T-cell (primary cell): ENCODE data around the gene CUX1. TPM values are rescaled to one million over a fixed set of nuclear protein-coding genes. Genes with fewer than 3 reads are reported as not detected.

Experiments used
- ATAC-seq, 4 experiments: fragments of 200-7000 bp in 3 of 4; fragments of 150-1000 bp in 1 of 4; cut with Tn5 transposase; replicated peaks in 1 of 4; 1 replicate in 3 of 4; 2 replicates in 1 of 4; pipeline ENCODE4 v1.10.0; 2021; ENCODE audit warnings: moderate library complexity in 3 of 4, mild to moderate bottlenecking in 2 of 4, moderate number of reproducible peaks in 1 of 4
- CTCF ChIA-PET, 2 donors: fragments of 300-600 bp; sonication (Branson Sonifier 250); formaldehyde crosslinking; loops; one replicate each; lab custom pipeline; 2022; ENCODE audit warnings: antibody characterized with exemption in 2 of 2; lab: Charles Lee
- POLR2A ChIA-PET, 2 donors: fragments of 300-600 bp; sonication (Branson Sonifier 250); formaldehyde crosslinking; loops; one replicate each; lab custom pipeline; 2022; ENCODE audit warnings: antibody characterized with exemption in 2 of 2; lab: Charles Lee
- DNase-seq, 35 experiments: peaks; one replicate each; pipeline versions ENCODE4 v3.0.0 to v3.0.0-alpha.2; 2013 to 2023
- H3K27ac ChIP-seq: one replicate; pipeline ENCODE4 v1.5.1; 2013; ENCODE audit warnings: low read length
- H3K27me3 ChIP-seq, 2 experiments: replicated peaks in 1 of 2; 1 replicate in 1 of 2; 2 replicates in 1 of 2; pipeline versions ENCODE4 v1.6.1 to v1.7.0; 2013; ENCODE audit warnings: low read length in 1 of 2, mixed read lengths in 1 of 2; ENCODE audit not compliant: control insufficient read depth in 2 of 2, insufficient read depth in 2 of 2; ENCODE audit errors: extremely low read depth in 1 of 2
- H3K36me3 ChIP-seq, 2 donors: 1 replicate in 1 of 2; 2 replicates in 1 of 2; pipeline versions ENCODE4 v1.6.1 to v1.7.0; 2013; ENCODE audit warnings: low read length in 1 of 2; ENCODE audit not compliant: control insufficient read depth in 2 of 2, insufficient read depth in 1 of 2; ENCODE audit errors: extremely low read depth in 1 of 2
- H3K4me1 ChIP-seq, 2 experiments: 1 replicate in 1 of 2; 2 replicates in 1 of 2; pipeline versions ENCODE4 v1.6.1 to v1.7.0; 2013; ENCODE audit warnings: low read length in 2 of 2, mixed read lengths in 1 of 2; ENCODE audit not compliant: insufficient read depth in 2 of 2, control insufficient read depth in 1 of 2; ENCODE audit errors: extremely low read depth in 1 of 2
- H3K4me3 ChIP-seq, 2 donors: 1 replicate in 1 of 2; 2 replicates in 1 of 2; pipeline versions ENCODE4 v1.5.1 to v1.7.0; 2013; ENCODE audit warnings: mild to moderate bottlenecking in 2 of 2, low read length in 1 of 2, moderate library complexity in 1 of 2; ENCODE audit not compliant: control insufficient read depth in 1 of 2; ENCODE audit errors: extremely low read depth in 1 of 2
- H3K9me3 ChIP-seq: 2 replicates; pipeline ENCODE4 v1.7.0; 2013
- H3K27ac Mint-ChIP-seq, 2 donors: one replicate each; pipeline ENCODE4 v1.8.0; 2020 to 2021; ENCODE audit warnings: mild to moderate bottlenecking in 2 of 2, mixed read lengths in 2 of 2
- H3K27me3 Mint-ChIP-seq, 2 donors: one replicate each; pipeline ENCODE4 v1.8.0; 2021 to 2022; ENCODE audit warnings: mixed read lengths in 2 of 2
- H3K36me3 Mint-ChIP-seq: one replicate; pipeline ENCODE4 v1.8.0; 2021; ENCODE audit warnings: mixed read lengths
- H3K4me1 Mint-ChIP-seq, 3 donors: one replicate each; pipeline ENCODE4 v1.8.0; 2020 to 2022; ENCODE audit warnings: mixed read lengths in 3 of 3, mild to moderate bottlenecking in 1 of 3
- H3K4me3 Mint-ChIP-seq, 3 donors: one replicate each; pipeline ENCODE4 v1.8.0; 2020 to 2022; ENCODE audit warnings: mild to moderate bottlenecking in 3 of 3, mixed read lengths in 3 of 3, moderate library complexity in 3 of 3
- H3K9me3 Mint-ChIP-seq, 3 donors: one replicate each; pipeline ENCODE4 v1.8.0; 2020 to 2022; ENCODE audit warnings: mixed read lengths in 3 of 3
- WGBS: methylation state at CpG from one replicate; pipeline ENCODE4 v1.1.5; 2013; ENCODE audit warnings: missing lambda C conversion rate; ENCODE audit not compliant: insufficient coverage; 5-methylcytosine and 5-hydroxymethylcytosine counted together
- total RNA-seq, 35 experiments: library from RNA in 6 of 35; stranded (reverse) in 6 of 35; fragments of 120-200 nt in 1 of 35; gene quantifications; one replicate each; pipeline versions ENCODE4 v1.2.1 to v1.2.4 and lab custom pipeline; 2013 to 2026

CUX1 gene
- total RNA-seq, 5 donors from 2014 or later (not counting 1 experiment from before 2014, with no cell fraction given) = 36.9 to 50.2 (median 42.8) TPM

GRCh38 chr7:102111061-102112041 is 293.9 kb downstream of the CUX1 start:
- ChIA-PET CTCF (no interaction called here), POLR2A (no interaction called here)
- H3K27ac ChIP-seq = no peak overlapping the region
- no peaks in the 10 kb centered on the region for H3K27me3 Mint-ChIP-seq
- WGBS = 98% methylated on average over 17 of the region's 36 CpGs
- peaks cover 46% of the 10 kb centered on the region for H3K36me3 Mint-ChIP-seq
- H3K4me1 Mint-ChIP-seq = no peaks in the 10 kb centered on the region
- no peak overlapping the region for H3K27ac Mint-ChIP-seq
- no peak for DNase-seq
- no peaks in the 10 kb centered on the region for H3K27me3 ChIP-seq
- no peaks in the 10 kb centered on the region for H3K4me1 ChIP-seq
- no peak overlapping the region for H3K4me3 ChIP-seq
- no peaks in the 10 kb centered on the region for H3K9me3 ChIP-seq
- peaks cover 13 to 32% of the 10 kb centered on the region in 2 donors for H3K36me3 ChIP-seq
- no peak overlapping the region for H3K4me3 Mint-ChIP-seq
- no peak for ATAC-seq
- H3K9me3 Mint-ChIP-seq = no peaks in the 10 kb centered on the region

GRCh38 chr7:102115181-102115580 is 297.8 kb downstream of the CUX1 start:
- CTCF ChIA-PET = no interaction called here
- 88% methylated on average over 4 of the region's 7 CpGs for WGBS
- Mint-ChIP-seq H3K4me1 (no peaks in the 10 kb centered on the region), H3K4me3 (no peak overlapping the region), H3K9me3 (no peaks in the 10 kb centered on the region), H3K27ac (no peak overlapping the region), H3K36me3 (peaks cover 56% of the 10 kb centered on the region), H3K27me3 (no peaks in the 10 kb centered on the region)
- H3K9me3 ChIP-seq = no peaks in the 10 kb centered on the region
- DNase-seq (no peak), ATAC-seq (no peak)
- H3K27me3 ChIP-seq = no peaks in the 10 kb centered on the region
- no peak overlapping the region for H3K27ac ChIP-seq
- POLR2A ChIA-PET = no interaction called here
- H3K4me3 ChIP-seq = no peak overlapping the region
- no peaks in the 10 kb centered on the region for H3K4me1 ChIP-seq
- peaks cover 13 to 26% of the 10 kb centered on the region in 2 donors for H3K36me3 ChIP-seq

DNA sequence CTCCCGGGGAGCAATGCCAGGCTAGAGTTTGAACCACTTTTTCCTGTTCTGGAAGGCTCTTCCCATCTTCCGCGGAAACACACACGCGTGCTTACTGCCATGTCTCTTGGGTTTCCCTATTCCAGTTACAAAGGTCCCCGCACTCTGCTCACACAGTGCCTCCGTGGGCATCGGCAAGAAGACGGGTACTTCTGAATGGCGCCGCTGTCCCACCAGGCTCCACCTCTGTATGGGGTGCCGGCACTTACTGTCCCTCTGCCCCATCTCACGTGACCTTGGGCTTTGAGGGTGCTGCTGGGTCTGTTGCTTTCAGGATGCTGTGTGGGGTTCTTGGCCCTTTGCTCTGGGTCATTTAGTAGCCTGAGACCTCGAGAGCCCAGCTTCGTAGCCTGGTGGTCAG is 298.5 kb downstream of the CUX1 start:
- no peak overlapping the region for H3K4me3 Mint-ChIP-seq
- no peaks in the 10 kb centered on the region for H3K4me1 Mint-ChIP-seq
- CTCF ChIA-PET = no interaction called here
- no peaks in the 10 kb centered on the region for H3K27me3 Mint-ChIP-seq
- Histone ChIP-seq H3K27ac (no peak overlapping the region), H3K4me1 (no peaks in the 10 kb centered on the region), H3K4me3 (no peak overlapping the region), H3K9me3 (no peaks in the 10 kb centered on the region), H3K36me3 (peaks cover 13 to 26% of the 10 kb centered on the region in 2 donors), H3K27me3 (no peaks in the 10 kb centered on the region)
- H3K36me3 Mint-ChIP-seq = peaks cover 52% of the 10 kb centered on the region
- no peak for ATAC-seq
- no peak for DNase-seq
- no peaks in the 10 kb centered on the region for H3K9me3 Mint-ChIP-seq
- no peak overlapping the region for H3K27ac Mint-ChIP-seq
- WGBS = 100% methylated on average over 11 of the region's 15 CpGs
- POLR2A ChIA-PET = no interaction called here

DNA sequence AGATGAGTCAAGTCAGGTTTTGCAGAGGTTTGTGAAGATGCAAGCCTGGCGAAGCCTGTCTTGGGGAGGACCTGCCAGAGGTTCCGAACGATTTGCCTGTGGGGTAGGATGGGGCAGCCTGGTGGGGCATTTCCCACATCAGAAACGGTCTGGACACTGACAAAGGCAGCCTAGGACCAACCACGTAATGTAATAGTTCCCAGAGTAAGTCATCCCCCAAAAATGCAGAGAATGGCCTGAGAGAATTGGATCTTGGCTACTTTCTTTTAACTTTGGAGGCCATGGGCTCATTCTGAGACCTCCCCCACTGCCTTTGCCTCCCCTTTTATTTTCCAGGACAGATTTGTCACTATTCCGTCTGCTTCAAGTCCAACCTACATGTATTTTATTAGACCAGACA is 300.3 kb downstream of the CUX1 start:
- H3K4me1 Mint-ChIP-seq = peaks cover 4 to 7% (median 7%) of the 10 kb centered on the region in 3 donors
- no peak for ATAC-seq
- CTCF ChIA-PET = no interaction called here

DNA sequence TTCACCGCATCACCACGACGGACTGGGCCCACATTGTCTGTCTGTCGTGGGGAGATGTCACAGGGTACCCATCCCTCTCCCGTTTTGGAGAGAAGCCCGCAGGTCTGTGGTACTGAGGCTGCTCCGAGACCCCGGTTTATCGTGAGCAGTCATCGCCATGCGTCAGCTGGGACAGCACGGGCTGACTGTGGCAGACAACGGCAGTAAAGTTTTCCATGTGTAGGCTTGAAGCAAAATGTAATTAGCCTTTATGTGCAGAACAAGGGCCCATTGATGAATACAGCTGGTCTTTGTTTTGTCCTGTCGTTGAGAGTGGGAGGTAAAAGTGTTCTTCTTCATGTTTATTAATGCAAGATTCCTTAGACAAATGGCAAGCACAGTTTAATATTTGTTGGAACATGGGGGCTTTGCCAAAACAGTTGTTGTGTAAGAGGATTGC is 301.8 kb downstream of the CUX1 start:
- Mint-ChIP-seq H3K4me1 (peaks cover 4 to 7% (median 7%) of the 10 kb centered on the region in 3 donors), H3K27me3 (no peaks in the 10 kb centered on the region), H3K4me3 (no peak overlapping the region), H3K36me3 (peaks cover 44% of the 10 kb centered on the region), H3K27ac (no peak overlapping the region), H3K9me3 (no peaks in the 10 kb centered on the region)
- DNase-seq (no peak), ATAC-seq (no peak)
- Histone ChIP-seq H3K27me3 (no peaks in the 10 kb centered on the region), H3K4me3 (no peak overlapping the region), H3K27ac (no peak overlapping the region), H3K9me3 (no peaks in the 10 kb centered on the region), H3K4me1 (no peaks in the 10 kb centered on the region), H3K36me3 (peaks cover 17% of the 10 kb centered on the region in 2 donors)
- ChIA-PET CTCF (no interaction called here), POLR2A (no interaction called here)
- 91% methylated on average over 11 of the region's 14 CpGs for WGBS

More for the DNA sequence above, 300.3 kb downstream of the CUX1 start:
- POLR2A ChIA-PET = interaction anchor here in 1 of 2 donors (0.6 kb wide), 1 partner anchor 45 kb away, joined by 4 read pairs; no protein-coding TSS in a partner anchor
- Mint-ChIP-seq H3K9me3 (no peaks in the 10 kb centered on the region), H3K36me3 (peaks cover 46% of the 10 kb centered on the region), H3K4me3 (no peak overlapping the region), H3K27me3 (no peaks in the 10 kb centered on the region), H3K27ac (no peak overlapping the region)
- H3K27ac ChIP-seq = no peak overlapping the region
- no peaks in the 10 kb centered on the region for H3K9me3 ChIP-seq
- no peaks in the 10 kb centered on the region for H3K4me1 ChIP-seq
- H3K4me3 ChIP-seq = no peak overlapping the region
- WGBS = 95% methylated on average over 6 of the region's 6 CpGs
- H3K27me3 ChIP-seq = no peaks in the 10 kb centered on the region
- no peak for DNase-seq
- peaks cover 13 to 19% of the 10 kb centered on the region in 2 donors for H3K36me3 ChIP-seq

DNA sequence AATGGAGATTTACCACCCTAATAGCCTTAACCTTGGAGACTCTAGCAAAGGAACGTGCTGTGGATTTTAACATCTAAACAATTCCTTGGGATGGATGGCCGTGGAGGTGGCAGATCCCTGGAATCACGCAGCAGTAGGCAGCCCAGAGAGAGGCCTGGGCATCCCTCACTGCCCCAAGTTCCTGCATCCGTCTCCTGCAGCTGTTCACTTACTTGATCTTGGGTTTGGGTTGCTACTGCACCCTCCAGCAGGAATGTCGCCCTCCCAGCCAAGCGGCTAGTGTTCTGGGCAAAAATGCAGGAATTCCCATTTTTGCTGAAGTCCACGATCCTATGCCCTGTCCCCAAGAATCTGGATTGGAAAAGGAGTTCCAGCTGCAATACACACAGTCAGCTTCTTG is 302.5 kb downstream of the CUX1 start:
- H3K27ac Mint-ChIP-seq = no peak overlapping the region
- no peaks in the 10 kb centered on the region for H3K27me3 ChIP-seq
- ATAC-seq = no peak
- POLR2A ChIA-PET = no interaction called here
- H3K4me1 ChIP-seq = no peaks in the 10 kb centered on the region
- no peak overlapping the region for H3K4me3 ChIP-seq
- peaks cover 43% of the 10 kb centered on the region for H3K36me3 Mint-ChIP-seq
- no peak overlapping the region for H3K27ac ChIP-seq
- H3K27me3 Mint-ChIP-seq = no peaks in the 10 kb centered on the region
- peaks cover 4 to 7% (median 7%) of the 10 kb centered on the region in 3 donors for H3K4me1 Mint-ChIP-seq
- CTCF ChIA-PET = interaction anchor here in 1 of 2 donors (0.6 kb wide), 1 partner anchor 27 kb away, joined by 3 read pairs; no protein-coding TSS in a partner anchor
- no peak for DNase-seq
- WGBS = 94% methylated on average over 7 of the region's 7 CpGs
- peaks cover 15 to 17% of the 10 kb centered on the region in 2 donors for H3K36me3 ChIP-seq
- H3K9me3 ChIP-seq = no peaks in the 10 kb centered on the region
- no peak overlapping the region for H3K4me3 Mint-ChIP-seq
- no peaks in the 10 kb centered on the region for H3K9me3 Mint-ChIP-seq
